Muscle of back (tissue), 11 donors: ENCODE results near the gene CCT5. TPM values are rescaled to one million over a fixed set of nuclear protein-coding genes. Genes with fewer than 3 reads are reported as not detected.
"Not testable (repeated sequence)": the region's sequence is repeated elsewhere in the genome, so short reads cannot be mapped to it uniquely, and the experiment has no call there.

ENCODE experiments used
- DNase-seq, 3 donors: peaks; one replicate each; pipeline versions ENCODE4 v3.0.0 to v3.0.0-alpha.2; 2013
- polyA plus RNA-seq, 10 donors: library from polyadenylated mRNA; unstranded; fragments of 120-200 nt; gene quantifications; one replicate each; pipeline ENCODE4 v1.2.1, GENCODE V29; 2013; ENCODE audit not compliant: insufficient read length in 10 of 10

CCT5 gene
- polyA plus RNA-seq, 10 donors: 160 to 212 (median 172) TPM

- DNase-seq: no peak
Observed at GRCh38 chr5:10295619-10296326, 45.7 kb downstream of the CCT5 start.

- peak in 1 of 3 donors; percentile 46 for DNase-seq
Observed at GRCh38 chr5:10297646-10298204, 47.6 kb downstream of the CCT5 start.

GRCh38 chr5:10300246-10300645 is 50.2 kb downstream of the CCT5 start:
- no peak for DNase-seq

- DNase-seq: no peak
Observed at GRCh38 chr5:10301266-10301665, 51.2 kb downstream of the CCT5 start.

GRCh38 chr5:10301842-10302610 is 51.9 kb downstream of the CCT5 start:
- no peak for DNase-seq

GRCh38 chr5:10303201-10303600 is 53.1 kb downstream of the CCT5 start:
- no peak for DNase-seq

- DNase-seq: no peak
Observed at GRCh38 chr5:10303699-10304170, 53.7 kb downstream of the CCT5 start.

- DNase-seq: no peak
Observed at GRCh38 chr5:10304932-10305331, 54.9 kb downstream of the CCT5 start.

GRCh38 chr5:10306114-10306513 is 56.0 kb downstream of the CCT5 start:
- no peak for DNase-seq

- DNase-seq: no peak
Observed at GRCh38 chr5:10306806-10307205, 56.7 kb downstream of the CCT5 start.

GRCh38 chr5:10307206-10308148 is 57.4 kb downstream of the CCT5 start, which contains the start of gene CMBL:
Gene CMBL, minus strand, starts transcription at chr5:10307902. Its CDS starts 17,140 bp downstream, at chr5:10290762.
- DNase-seq: peak in 2 of 3 donors; percentile 61 to 87

- DNase-seq: no peak
Observed at GRCh38 chr5:10308844-10309243, 58.8 kb downstream of the CCT5 start.

GRCh38 chr5:10310066-10310779 is 60.1 kb downstream of the CCT5 start:
- no peak for DNase-seq

GRCh38 chr5:10310835-10311570 is 60.9 kb downstream of the CCT5 start:
- not testable (repeated sequence) for DNase-seq

GRCh38 chr5:10311595-10312425 is 61.7 kb downstream of the CCT5 start:
- no peak for DNase-seq

- no peak for DNase-seq
Observed at GRCh38 chr5:10315201-10315600, 65.1 kb downstream of the CCT5 start.
